HEK293 (cell line): ENCODE measurements around the gene SCOC.

Experiments
- CTCF ChIA-PET: fragments of 350-600 bp; formaldehyde crosslinking; extraction: SDS; loops from one replicate; lab custom pipeline; 2021; ENCODE audit warnings: antibody characterized with exemption; lab: Yijun Ruan, JAX
- POLR2A ChIA-PET: fragments of 300-600 bp; formaldehyde crosslinking; extraction: SDS; loops from one replicate; lab custom pipeline; 2020; ENCODE audit warnings: antibody characterized with exemption, inconsistent platforms; lab: Yijun Ruan, JAX
- H3K27ac ChIP-seq: fragments of 200-500 bp; sonication (Bioruptor generic); 2 replicates; pipeline ENCODE4 v1.5.1; 2014; ENCODE audit warnings: low read depth, low read length, control low read depth, inconsistent platforms; ENCODE audit errors: extremely low read depth
- H3K36me3 ChIP-seq, 2 experiments: fragments of 200-500 bp in 1 of 2; sonication (Bioruptor generic) in 1 of 2; 1 replicate in 1 of 2; 2 replicates in 1 of 2; pipeline ENCODE4 v1.5.1; 2014 to 2017; ENCODE audit warnings: inconsistent platforms in 2 of 2, low read length in 2 of 2; ENCODE audit not compliant: control insufficient read depth in 2 of 2, insufficient read depth in 1 of 2
- H3K4me1 ChIP-seq: fragments of 200-500 bp; sonication (Bioruptor generic); 2 replicates; pipeline ENCODE4 v1.5.1; 2014; ENCODE audit warnings: mild to moderate bottlenecking, low read length, inconsistent platforms; ENCODE audit not compliant: control insufficient read depth, insufficient read depth
- H3K4me3 ChIP-seq: 2 replicates; pipeline ENCODE4 v1.5.1; 2011; ENCODE audit warnings: low read depth, mild to moderate bottlenecking, control low read depth, low read length, moderate library complexity
- H3K9me3 ChIP-seq: fragments of 200-500 bp; sonication (Bioruptor generic); 2 replicates; pipeline ENCODE4 v1.5.1; 2014; ENCODE audit warnings: low read depth, low read length, inconsistent platforms; ENCODE audit not compliant: control insufficient read depth, insufficient read depth
- HIC1 ChIP-seq: fragments of 450-650 bp; formaldehyde crosslinking; IDR thresholded peaks from 2 replicates; pipeline ENCODE4 v1.5.1; 2016; ENCODE audit warnings: missing biosample characterization, missing genetic modification characterization
- PRDM1 ChIP-seq: fragments of 450-650 bp; formaldehyde crosslinking; IDR thresholded peaks from 2 replicates; pipeline ENCODE4; 2016; ENCODE audit warnings: missing biosample characterization, missing genetic modification characterization
- ZBTB21 ChIP-seq: fragments of 450-650 bp; formaldehyde crosslinking; IDR thresholded peaks from 2 replicates; pipeline ENCODE4 v1.5.1; 2017; ENCODE audit warnings: missing biosample characterization, missing genetic modification characterization
- ZFP69B ChIP-seq: fragments of 450-650 bp; formaldehyde crosslinking; IDR thresholded peaks from 2 replicates; pipeline ENCODE4 v1.5.1; 2016; ENCODE audit warnings: missing biosample characterization, missing genetic modification characterization
- ZNF112 ChIP-seq: fragments of 450-650 bp; formaldehyde crosslinking; IDR thresholded peaks from 2 replicates; pipeline ENCODE4 v1.5.0; 2017; ENCODE audit warnings: missing biosample characterization, missing genetic modification characterization
- ZNF248 ChIP-seq: fragments of 450-650 bp; formaldehyde crosslinking; IDR thresholded peaks from 2 replicates; pipeline ENCODE4 v1.5.1; 2017; ENCODE audit warnings: missing biosample characterization, missing genetic modification characterization
- ZNF274 ChIP-seq, 2 experiments: fragments of 200-500 bp in 1 of 2; fragments of 450-650 bp in 1 of 2; sonication (Bioruptor generic) in 1 of 2; formaldehyde crosslinking in 1 of 2; IDR thresholded peaks; 2 replicates each; pipeline versions ENCODE4 v1.5.1 to v1.6.1; 2014 to 2016; ENCODE audit warnings: borderline replicate concordance in 1 of 2, inconsistent platforms in 1 of 2, low read length in 1 of 2, missing biosample characterization in 1 of 2, missing genetic modification characterization in 1 of 2
- ZNF280D ChIP-seq: fragments of 450-650 bp; formaldehyde crosslinking; IDR thresholded peaks from 2 replicates; pipeline ENCODE4 v1.5.1; 2016; ENCODE audit warnings: missing biosample characterization, missing genetic modification characterization
- ZNF510 ChIP-seq: fragments of 450-650 bp; formaldehyde crosslinking; IDR thresholded peaks from 2 replicates; pipeline ENCODE4 v1.5.1; 2018; ENCODE audit warnings: mild to moderate bottlenecking, missing genetic modification characterization, missing biosample characterization; ENCODE audit not compliant: insufficient replicate concordance
- ZNF544 ChIP-seq: fragments of 450-650 bp; formaldehyde crosslinking; IDR thresholded peaks from 2 replicates; pipeline ENCODE4 v1.5.0; 2017; ENCODE audit warnings: missing biosample characterization, missing genetic modification characterization
- ZSCAN23 ChIP-seq: fragments of 450-650 bp; formaldehyde crosslinking; IDR thresholded peaks from 2 replicates; pipeline ENCODE4 v1.5.1; 2016; ENCODE audit warnings: missing biosample characterization, missing genetic modification characterization
- ZSCAN30 ChIP-seq: fragments of 450-650 bp; IDR thresholded peaks from 2 replicates; pipeline ENCODE4 v1.5.1; 2018; ENCODE audit warnings: missing biosample characterization, mild to moderate bottlenecking, missing genetic modification characterization, moderate library complexity
- ZSCAN5A ChIP-seq: fragments of 450-650 bp; formaldehyde crosslinking; IDR thresholded peaks from 2 replicates; pipeline ENCODE4 v1.5.1; 2016; ENCODE audit warnings: missing biosample characterization, missing genetic modification characterization
- TF ChIP-seq, protein P1 (sequence below): fragments of 450-650 bp; formaldehyde crosslinking; IDR thresholded peaks from 2 replicates; pipeline ENCODE4 v1.5.1; 2016; ENCODE audit warnings: missing biosample characterization, missing genetic modification characterization
- TF ChIP-seq, protein P2 (sequence below): fragments of 450-650 bp; formaldehyde crosslinking; IDR thresholded peaks from 2 replicates; pipeline ENCODE4 v1.5.1; 2017; ENCODE audit warnings: missing biosample characterization, missing genetic modification characterization

The SCOC gene

GRCh38 chr4:140388015-140388414, 14.6 kb downstream of the SCOC start:
- no peak overlapping the region for H3K27ac ChIP-seq
- H3K4me1 ChIP-seq: no peaks in the 10 kb centered on the region
- CTCF ChIA-PET: interaction anchor here (3.6 kb wide), 1 partner anchor 28 kb away, joined by 12 read pairs; no protein-coding TSS in a partner anchor
- H3K4me3 ChIP-seq: no peak overlapping the region
- no peak for TF ChIP-seq ZFP69B (tag by site-specific recombination)
- TF ChIP-seq ZNF248: no peak
- TF ChIP-seq, protein P1, sequence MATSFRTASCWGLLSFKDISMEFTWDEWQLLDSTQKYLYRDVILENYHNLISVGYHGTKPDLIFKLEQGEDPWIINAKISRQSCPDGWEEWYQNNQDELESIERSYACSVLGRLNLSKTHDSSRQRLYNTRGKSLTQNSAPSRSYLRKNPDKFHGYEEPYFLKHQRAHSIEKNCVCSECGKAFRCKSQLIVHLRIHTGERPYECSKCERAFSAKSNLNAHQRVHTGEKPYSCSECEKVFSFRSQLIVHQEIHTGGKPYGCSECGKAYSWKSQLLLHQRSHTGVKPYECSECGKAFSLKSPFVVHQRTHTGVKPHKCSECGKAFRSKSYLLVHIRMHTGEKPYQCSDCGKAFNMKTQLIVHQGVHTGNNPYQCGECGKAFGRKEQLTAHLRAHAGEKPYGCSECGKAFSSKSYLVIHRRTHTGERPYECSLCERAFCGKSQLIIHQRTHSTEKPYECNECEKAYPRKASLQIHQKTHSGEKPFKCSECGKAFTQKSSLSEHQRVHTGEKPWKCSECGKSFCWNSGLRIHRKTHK (tag by site-specific recombination): no peak
- no peak for TF ChIP-seq PRDM1
- no peak for TF ChIP-seq ZSCAN30 (tag by site-specific recombination)
- TF ChIP-seq ZBTB21 (tag by site-specific recombination): no peak
- TF ChIP-seq ZNF544 (tag by site-specific recombination): no peak
- no peak for TF ChIP-seq ZNF112 (tag by site-specific recombination)
- no peak for TF ChIP-seq ZSCAN5A
- no peak for TF ChIP-seq ZSCAN23
- no peak for TF ChIP-seq HIC1 (tag by site-specific recombination)
- TF ChIP-seq ZNF280D (tag by site-specific recombination): no peak
- TF ChIP-seq, protein P2, sequence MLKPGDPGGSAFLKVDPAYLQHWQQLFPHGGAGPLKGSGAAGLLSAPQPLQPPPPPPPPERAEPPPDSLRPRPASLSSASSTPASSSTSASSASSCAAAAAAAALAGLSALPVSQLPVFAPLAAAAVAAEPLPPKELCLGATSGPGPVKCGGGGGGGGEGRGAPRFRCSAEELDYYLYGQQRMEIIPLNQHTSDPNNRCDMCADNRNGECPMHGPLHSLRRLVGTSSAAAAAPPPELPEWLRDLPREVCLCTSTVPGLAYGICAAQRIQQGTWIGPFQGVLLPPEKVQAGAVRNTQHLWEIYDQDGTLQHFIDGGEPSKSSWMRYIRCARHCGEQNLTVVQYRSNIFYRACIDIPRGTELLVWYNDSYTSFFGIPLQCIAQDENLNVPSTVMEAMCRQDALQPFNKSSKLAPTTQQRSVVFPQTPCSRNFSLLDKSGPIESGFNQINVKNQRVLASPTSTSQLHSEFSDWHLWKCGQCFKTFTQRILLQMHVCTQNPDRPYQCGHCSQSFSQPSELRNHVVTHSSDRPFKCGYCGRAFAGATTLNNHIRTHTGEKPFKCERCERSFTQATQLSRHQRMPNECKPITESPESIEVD (tag by site-specific recombination): no peak
- no peak for TF ChIP-seq ZNF274 (IDR thresholded peaks at IDR 0.05; ENCODE audit: low read length)
- no peak for TF ChIP-seq ZNF274 (tag by site-specific recombination; IDR thresholded peaks at IDR 0.05; ENCODE audit: borderline replicate concordance)
- TF ChIP-seq ZNF510 (tag by site-specific recombination): no peak
- TF ChIP-seq, all 188 proteins: peak for 0
- Histone ChIP-seq H3K9me3 (no peaks in the 10 kb centered on the region), H3K36me3 (peaks cover 3 to 5% of the 10 kb centered on the region in 2 experiments; a peak in 1 of 3 replicates)
- POLR2A ChIA-PET: interaction anchor here (1.5 kb wide), 1 partner anchor 15 kb away, joined by 4 read pairs; the partner anchor contains the start of gene SCOC
